ENCODE data around the gene UMODL1.
A peak's percentile ranks its signal among the peaks of the same experiment; 100 is the strongest.

UMODL1 gene

DNA sequence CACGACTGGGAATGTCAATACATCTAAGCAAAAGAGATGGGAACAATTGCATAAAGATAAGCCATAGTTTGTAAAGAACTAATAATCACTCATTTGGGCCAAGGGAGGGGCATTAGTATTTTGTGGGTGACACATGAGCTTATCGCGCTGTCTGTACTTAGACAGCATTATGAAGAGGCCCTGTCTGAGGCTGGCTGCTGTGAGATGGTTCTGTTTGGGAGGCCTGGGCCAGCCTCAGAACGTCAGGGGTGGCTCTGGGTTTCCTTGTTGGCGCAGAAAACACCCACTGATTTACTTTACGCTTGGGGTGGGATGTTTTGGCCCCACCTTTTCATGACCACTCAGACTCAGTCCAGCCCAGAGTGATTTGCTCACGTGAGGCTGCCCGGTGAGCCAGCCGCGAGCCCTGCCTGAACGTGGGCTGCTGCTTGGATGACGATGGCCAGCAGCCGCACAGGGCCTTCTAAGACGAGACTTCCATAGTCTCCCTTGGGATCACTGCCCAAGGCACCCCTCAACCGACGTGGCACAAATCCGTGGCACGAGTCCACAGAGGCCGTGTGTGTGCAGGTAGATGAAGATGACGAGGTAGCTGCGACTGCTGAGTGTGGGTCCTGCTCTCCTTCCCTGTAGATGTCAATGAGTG lies 18.7 kb downstream of the UMODL1 start:
- Mint-ChIP-seq H3K36me3 (ENCODE audit: low read depth) (no peaks in the 10 kb centered on the region), H3K4me3 (no peak overlapping the region), H3K9me3 (peaks cover 11% of the 10 kb centered on the region), H3K4me1 (peaks cover 19% of the 10 kb centered on the region), H3K27ac (no peak overlapping the region), H3K27me3 (ENCODE audit: low read depth, poor library complexity) (peaks cover 45% of the 10 kb centered on the region)
- TF ChIP-seq, protein P1, sequence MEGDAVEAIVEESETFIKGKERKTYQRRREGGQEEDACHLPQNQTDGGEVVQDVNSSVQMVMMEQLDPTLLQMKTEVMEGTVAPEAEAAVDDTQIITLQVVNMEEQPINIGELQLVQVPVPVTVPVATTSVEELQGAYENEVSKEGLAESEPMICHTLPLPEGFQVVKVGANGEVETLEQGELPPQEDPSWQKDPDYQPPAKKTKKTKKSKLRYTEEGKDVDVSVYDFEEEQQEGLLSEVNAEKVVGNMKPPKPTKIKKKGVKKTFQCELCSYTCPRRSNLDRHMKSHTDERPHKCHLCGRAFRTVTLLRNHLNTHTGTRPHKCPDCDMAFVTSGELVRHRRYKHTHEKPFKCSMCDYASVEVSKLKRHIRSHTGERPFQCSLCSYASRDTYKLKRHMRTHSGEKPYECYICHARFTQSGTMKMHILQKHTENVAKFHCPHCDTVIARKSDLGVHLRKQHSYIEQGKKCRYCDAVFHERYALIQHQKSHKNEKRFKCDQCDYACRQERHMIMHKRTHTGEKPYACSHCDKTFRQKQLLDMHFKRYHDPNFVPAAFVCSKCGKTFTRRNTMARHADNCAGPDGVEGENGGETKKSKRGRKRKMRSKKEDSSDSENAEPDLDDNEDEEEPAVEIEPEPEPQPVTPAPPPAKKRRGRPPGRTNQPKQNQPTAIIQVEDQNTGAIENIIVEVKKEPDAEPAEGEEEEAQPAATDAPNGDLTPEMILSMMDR (IDR thresholded peaks at IDR 0.05) = no peak
- no peak for DNase-seq

DNA sequence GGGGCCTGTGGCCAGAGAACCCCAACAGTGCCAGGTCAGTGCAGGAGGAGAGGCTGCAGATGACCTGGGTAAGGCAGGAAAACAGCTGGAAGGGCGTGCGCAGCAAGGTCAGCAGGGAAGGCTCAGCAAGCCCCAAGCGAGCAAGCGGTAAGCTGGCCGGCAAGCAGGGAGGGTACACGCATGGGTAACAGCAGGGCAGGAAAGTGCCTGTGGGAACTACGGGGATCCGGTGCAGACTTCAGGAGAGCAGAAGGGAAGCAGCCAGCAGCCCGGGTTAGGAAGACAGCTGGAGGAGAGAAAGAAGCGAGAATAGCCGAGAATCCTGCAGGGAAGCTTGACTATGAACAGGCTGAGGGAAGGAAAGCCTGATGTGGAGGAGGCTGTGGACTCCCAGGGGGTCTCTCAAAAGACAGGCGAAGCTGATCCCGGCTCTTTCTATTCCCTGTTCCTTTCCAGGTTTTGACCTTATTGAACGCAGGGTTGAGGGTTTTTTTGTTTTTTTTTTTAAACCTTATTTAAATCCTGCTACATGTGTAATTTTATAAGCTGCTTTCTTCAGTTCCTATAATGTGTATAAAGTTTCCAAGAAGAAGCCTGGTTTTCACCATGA lies 20.9 kb downstream of the UMODL1 start:
- DNase-seq = peak; percentile 48
- H3K36me3 Mint-ChIP-seq (ENCODE audit: low read depth) = peaks cover 5% of the 10 kb centered on the region

GRCh38 chr21:42092771-42093170 lies 21.7 kb downstream of the UMODL1 start:
- Mint-ChIP-seq H3K36me3 (ENCODE audit: low read depth) (peaks cover 5% of the 10 kb centered on the region), H3K27me3 (ENCODE audit: low read depth, poor library complexity) (peaks cover 50% of the 10 kb centered on the region), H3K9me3 (peaks cover 20% of the 10 kb centered on the region), H3K4me3 (no peak overlapping the region), H3K27ac (no peak overlapping the region), H3K4me1 (peaks cover 27% of the 10 kb centered on the region)
- DNase-seq = no peak
- TF ChIP-seq, protein P1 (IDR thresholded peaks at IDR 0.05) = no peak

More for the DNA sequence above, 20.9 kb downstream of the UMODL1 start:
- Mint-ChIP-seq H3K4me1 (peaks cover 20% of the 10 kb centered on the region), H3K27me3 (ENCODE audit: low read depth, poor library complexity) (peaks cover 48% of the 10 kb centered on the region), H3K4me3 (peak overlapping the region; percentile 46), H3K9me3 (peaks cover 20% of the 10 kb centered on the region), H3K27ac (no peak overlapping the region)
- TF ChIP-seq, protein P1 (IDR thresholded peaks at IDR 0.05) = no peak

DNA sequence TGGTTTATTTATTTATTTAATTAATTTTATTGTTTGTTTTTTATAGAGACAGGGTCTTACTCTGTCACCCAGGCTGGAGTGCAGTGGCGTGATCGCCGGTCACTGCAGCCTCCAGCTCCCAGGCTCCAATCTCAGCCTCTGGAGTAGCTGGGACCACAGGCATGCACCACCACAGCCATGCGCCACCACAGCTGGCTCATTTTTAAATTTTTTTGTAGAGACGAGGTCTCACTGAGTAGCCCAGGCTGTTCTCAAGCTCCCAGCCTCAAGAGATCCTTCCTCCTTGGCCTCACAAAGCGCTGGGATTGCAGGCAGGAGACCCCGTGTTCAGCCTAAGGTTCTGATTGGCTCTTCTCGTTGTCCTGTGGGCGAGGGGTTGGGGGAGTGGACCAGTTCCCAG lies 22.1 kb downstream of the UMODL1 start:
- TF ChIP-seq, protein P1 (IDR thresholded peaks at IDR 0.05) = no peak
- Mint-ChIP-seq H3K9me3 (peaks cover 20% of the 10 kb centered on the region), H3K36me3 (ENCODE audit: low read depth) (peaks cover 5% of the 10 kb centered on the region), H3K27me3 (ENCODE audit: low read depth, poor library complexity) (peaks cover 52% of the 10 kb centered on the region), H3K27ac (no peak overlapping the region), H3K4me1 (peaks cover 31% of the 10 kb centered on the region), H3K4me3 (no peak overlapping the region)
- DNase-seq = no peak

GRCh38 chr21:42093991-42094421 lies 22.9 kb downstream of the UMODL1 start:
- H3K9me3 Mint-ChIP-seq = peaks cover 20% of the 10 kb centered on the region
- TF ChIP-seq, protein P1 (IDR thresholded peaks at IDR 0.05) = no peak
- H3K4me3 Mint-ChIP-seq = no peak overlapping the region

DNA sequence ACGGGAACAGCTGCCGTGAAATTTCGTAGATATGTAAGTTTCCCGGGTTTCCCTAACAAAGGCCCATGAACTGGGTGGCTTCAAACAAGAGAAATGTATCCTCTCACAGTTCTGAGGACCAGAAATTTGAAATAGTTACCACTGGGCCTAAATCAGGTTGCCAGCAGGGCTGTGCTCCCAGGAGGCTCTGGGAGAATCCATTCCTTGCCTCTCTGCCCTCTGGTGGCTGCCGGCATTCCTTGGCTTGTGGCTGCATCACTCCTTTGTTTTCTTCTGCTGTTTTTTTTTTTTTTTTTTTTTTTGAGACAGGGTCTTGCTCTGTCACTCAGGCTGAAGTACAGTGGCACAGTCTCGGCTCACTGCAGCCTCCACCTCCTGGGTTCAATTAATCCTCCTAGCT lies 23.7 kb downstream of the UMODL1 start:
- Mint-ChIP-seq H3K9me3 (peaks cover 20% of the 10 kb centered on the region), H3K27me3 (ENCODE audit: low read depth, poor library complexity) (peaks cover 43% of the 10 kb centered on the region), H3K4me1 (peaks cover 34% of the 10 kb centered on the region), H3K36me3 (ENCODE audit: low read depth) (peaks cover 5% of the 10 kb centered on the region), H3K4me3 (no peak overlapping the region), H3K27ac (no peak overlapping the region)
- DNase-seq = no peak
- TF ChIP-seq, protein P1 (IDR thresholded peaks at IDR 0.05) = no peak

More at GRCh38 chr21:42093991-42094421, 22.9 kb downstream of the UMODL1 start:
- Mint-ChIP-seq H3K27me3 (ENCODE audit: low read depth, poor library complexity) (peaks cover 48% of the 10 kb centered on the region), H3K27ac (no peak overlapping the region), H3K36me3 (ENCODE audit: low read depth) (peaks cover 5% of the 10 kb centered on the region), H3K4me1 (peaks cover 34% of the 10 kb centered on the region)
- no peak for DNase-seq
